GM19240 (cell line): Measurements from ENCODE around the gene TOM1L1.

Experiments used
- DNase-seq: peaks from one replicate; pipeline ENCODE4 v3.0.0; 2011; ENCODE audit warnings: low spot score; ENCODE audit not compliant: insufficient read length

Gene TOM1L1

GRCh38 chr17:54945231-54945630 is 44.6 kb downstream of the TOM1L1 start:
- no peak for DNase-seq

DNA sequence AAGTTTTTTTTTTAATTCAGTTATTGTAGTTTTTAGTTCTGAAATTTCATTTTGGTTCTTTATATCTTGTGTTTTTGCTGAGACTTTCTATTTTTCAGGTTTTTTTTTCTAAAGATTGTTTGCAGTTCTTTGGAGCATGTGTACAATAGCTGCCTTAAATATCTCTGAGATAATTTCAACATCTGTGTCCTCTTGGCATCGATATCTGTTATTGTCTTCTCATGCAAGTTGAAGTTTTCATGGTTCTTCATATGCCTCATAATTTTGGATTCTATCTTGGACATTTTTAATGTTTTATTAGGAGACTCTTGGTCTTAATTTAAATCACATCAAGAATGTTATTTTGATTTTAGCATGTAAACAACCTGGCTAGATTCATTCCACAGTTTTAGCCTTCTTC is 45.0 kb downstream of the TOM1L1 start:
- DNase-seq = no peak

GRCh38 chr17:54947396-54947795 is 46.7 kb downstream of the TOM1L1 start:
- no peak for DNase-seq

GRCh38 chr17:54948380-54948779 is 47.7 kb downstream of the TOM1L1 start:
- no peak for DNase-seq

DNA sequence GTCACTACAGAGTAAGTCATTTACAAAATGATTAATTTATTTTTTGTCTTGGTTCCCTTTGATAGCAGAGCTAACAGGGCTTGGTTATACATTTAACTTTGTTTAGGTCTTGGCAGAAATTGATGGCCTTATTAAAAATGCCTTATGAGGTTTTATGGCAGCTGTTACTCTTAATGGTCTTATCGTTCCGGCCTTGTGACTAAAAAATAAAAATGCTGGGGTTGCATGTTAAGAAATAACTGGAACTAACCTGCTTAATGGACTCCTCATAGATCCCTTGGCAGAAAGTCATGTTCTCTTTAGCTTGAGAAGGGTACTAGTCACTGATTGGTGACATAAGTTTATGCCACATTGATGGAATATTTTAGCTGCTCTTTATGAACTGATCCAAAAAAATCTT is 49.5 kb downstream of the TOM1L1 start:
- no peak for DNase-seq

DNA sequence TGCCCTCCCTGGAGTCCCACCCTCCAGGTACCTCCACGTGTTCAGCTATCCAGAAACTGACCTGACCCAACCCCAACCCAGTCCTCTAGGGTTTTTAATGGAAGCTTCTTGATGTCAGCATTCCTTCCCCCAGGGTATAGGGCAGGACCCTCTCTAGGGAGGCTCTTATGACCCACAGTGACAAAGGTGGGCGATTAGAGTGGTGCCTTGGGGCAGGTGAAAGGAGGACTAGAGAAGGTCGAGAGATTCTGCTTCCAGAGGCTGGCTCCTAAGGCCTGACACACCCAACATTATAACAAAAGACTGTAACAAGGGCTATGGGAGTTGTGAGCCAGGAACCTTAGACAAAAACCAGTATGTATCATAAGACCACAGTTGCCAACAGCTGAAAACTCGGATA is 50.6 kb downstream of the TOM1L1 start:
- no peak for DNase-seq

GRCh38 chr17:54956791-54957190 is 56.1 kb downstream of the TOM1L1 start:
- DNase-seq = no peak

- DNase-seq = no peak
Observed at GRCh38 chr17:54967621-54968261, 67.1 kb downstream of the TOM1L1 start.

- peak; percentile 57 for DNase-seq
Observed at GRCh38 chr17:54968262-54968987, 67.8 kb downstream of the TOM1L1 start, which contains the start of the genes COX11 and STXBP4. TSS of gene COX11 (minus strand) at chr17:54968654. CDS start at chr17:54968646, 8 bp downstream. TSS of gene STXBP4 (plus strand) at chr17:54968765. CDS start at chr17:54986220, 17,455 bp downstream.

GRCh38 chr17:54968988-54969332 is 68.3 kb downstream of the TOM1L1 start:
- no peak for DNase-seq

DNA sequence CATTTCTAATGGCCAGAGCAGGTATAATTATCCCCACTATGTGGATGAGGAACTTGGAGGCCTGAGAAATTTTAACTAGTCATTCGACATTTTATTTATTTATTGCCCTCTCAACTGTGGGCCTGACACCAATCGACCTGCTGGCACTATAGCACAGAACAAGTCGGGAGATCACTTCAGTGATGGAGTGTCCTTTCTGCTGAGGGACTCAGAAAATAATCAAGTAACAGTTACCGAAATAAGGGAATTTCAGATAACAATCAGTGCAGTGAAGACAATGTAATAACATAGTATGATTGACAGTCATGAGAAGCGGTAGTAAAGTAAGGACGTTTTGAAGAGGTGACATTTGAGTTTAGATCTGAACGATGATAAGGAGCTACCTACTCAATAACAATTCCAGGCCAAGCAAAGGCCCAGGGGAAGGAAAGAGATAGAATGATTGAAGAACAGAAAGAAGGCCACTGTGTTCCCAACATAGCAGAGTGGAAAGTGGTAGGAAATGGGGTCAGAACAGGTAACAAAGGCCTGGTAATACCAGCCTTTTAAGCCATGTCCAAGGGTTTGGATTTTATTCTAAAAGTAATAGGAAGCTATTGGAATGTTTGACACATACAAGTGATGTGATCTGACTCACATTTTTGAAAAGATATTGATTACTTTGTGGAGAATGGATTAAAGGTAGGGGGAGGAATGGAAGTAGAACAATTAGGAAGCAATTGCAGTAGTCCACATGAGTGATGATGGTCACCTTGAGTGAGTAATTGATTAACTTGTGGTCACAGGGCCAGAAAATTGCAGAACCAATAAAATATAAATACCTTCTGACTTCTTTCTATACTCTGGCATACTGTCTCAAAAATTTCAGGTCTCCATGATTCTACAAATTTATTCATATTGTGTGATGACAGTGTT is 69.3 kb downstream of the TOM1L1 start:
- DNase-seq = no peak

DNA sequence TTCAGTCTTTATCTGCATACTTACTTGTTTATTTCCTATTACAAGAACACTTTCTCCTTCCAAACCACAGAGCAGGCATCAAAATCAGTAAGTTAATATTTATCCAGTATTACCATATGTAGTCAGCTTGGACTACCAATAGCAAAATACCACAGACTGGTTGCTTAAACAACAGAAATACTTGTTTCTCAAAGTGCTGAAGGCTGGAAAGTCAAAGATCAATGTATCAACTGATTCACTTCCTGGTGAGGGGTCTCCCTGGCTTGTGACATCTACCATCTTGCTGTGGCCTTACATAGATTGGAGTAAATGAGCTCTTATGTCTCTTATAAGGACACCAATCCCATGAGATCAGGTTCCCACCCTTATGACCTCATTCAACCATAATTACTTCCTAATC is 70.5 kb downstream of the TOM1L1 start:
- DNase-seq = no peak

DNA sequence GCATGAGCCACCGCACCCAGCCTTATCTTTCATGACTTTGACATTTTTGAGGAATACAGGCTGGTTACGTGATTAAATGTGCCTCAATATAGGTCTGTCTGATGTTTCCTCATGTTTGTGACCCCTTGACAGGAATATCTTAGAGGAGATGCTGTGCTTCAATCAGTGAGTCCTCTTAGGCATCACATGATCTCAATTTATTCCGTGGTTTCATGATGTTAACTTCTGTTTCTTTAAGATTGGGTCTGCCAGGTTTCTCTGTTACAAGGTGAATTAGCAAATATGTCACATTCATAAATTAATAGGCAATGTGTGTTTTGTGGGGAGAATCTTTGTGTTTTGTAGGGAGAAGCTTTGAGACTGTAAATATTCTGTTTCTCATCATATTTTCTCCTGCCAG is 71.2 kb downstream of the TOM1L1 start:
- no peak for DNase-seq

- no peak for DNase-seq
Observed at GRCh38 chr17:54972406-54973138, 71.9 kb downstream of the TOM1L1 start.

DNA sequence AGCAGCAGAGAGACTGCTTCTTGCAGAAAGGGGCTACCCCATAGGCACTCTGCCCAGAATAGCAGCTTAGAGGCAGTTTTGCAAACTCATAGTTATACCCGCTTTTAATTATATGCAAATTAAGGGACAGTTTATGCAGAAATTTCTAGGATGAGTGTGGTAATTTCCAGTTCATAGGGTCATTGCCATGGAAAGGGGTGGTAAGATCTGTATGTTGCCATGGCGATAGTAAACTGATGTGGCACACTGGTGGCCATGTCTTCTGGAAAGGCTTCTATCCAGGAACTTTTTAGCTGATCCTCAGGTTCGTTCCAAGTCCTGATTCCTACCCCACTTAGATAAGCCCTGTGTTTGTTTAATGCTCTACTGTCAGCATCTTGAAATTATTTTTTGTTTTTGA is 74.1 kb downstream of the TOM1L1 start:
- no peak for DNase-seq

GRCh38 chr17:54976316-54976715 is 75.7 kb downstream of the TOM1L1 start:
- DNase-seq = no peak

DNA sequence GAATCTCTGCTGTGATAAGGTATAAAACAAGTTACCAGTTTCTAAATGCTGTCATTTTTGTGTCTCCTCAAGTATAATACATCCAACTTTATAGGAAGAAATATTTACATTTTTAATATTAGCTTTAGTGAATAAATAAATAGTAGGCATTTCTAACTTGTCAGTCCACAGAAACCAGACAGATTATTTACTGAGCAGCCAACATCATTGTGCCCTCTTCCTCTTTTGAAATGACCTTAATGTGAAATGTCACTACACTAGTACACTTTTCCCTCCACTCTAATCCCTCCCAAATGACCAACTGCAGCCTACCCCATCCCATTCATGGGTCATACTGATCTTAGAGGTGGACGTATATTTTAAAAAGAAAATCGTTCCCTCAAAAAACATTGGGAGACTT is 77.1 kb downstream of the TOM1L1 start:
- DNase-seq = no peak

- no peak for DNase-seq
Observed at GRCh38 chr17:54979657-54980056, 79.0 kb downstream of the TOM1L1 start.

GRCh38 chr17:54980375-54980774 is 79.7 kb downstream of the TOM1L1 start:
- DNase-seq = no peak

- no peak for DNase-seq
Observed at GRCh38 chr17:54982399-54982798, 81.7 kb downstream of the TOM1L1 start.

DNA sequence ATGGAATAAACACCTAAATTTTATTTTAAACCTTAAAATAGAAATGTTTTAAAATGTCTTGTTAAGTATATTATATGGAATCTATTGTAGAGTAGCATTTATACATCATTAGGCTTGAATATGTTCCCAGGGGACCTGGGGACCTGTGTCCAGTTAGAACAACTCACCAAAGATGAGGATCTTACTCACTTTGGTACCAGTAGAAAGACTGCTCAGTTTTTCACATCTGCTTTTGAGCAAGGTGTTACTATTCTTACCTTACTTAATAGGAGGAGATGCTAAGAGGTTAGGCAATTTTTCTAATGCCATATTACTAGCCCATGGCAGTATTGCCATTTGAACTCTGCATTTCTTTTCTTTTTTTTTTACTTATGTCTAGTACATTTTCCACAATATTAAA is 82.6 kb downstream of the TOM1L1 start:
- no peak for DNase-seq
